PC-3 (cell line): ENCODE data around the gene PTEN. TPM values are rescaled to one million over a fixed set of nuclear protein-coding genes. Genes with fewer than 3 reads are reported as not detected.

Source experiments
- ATAC-seq: fragments of 200-7000 bp; cut with Tn5 transposase; 2 replicates; pipeline ENCODE4 v1.9.1; 2020; ENCODE audit warnings: mild to moderate bottlenecking, moderate library complexity
- BruUV-seq: library from RNA; stranded (reverse); fragments of 400-500 nt; replicated peaks from 2 replicates; lab custom pipeline; 2021; lab: Mats Ljungman, UMichigan
- CTCF ChIA-PET: fragments of 300-600 bp; sonication (Branson Sonifier 250); formaldehyde crosslinking; loops from one replicate; lab custom pipeline; 2022; ENCODE audit warnings: antibody characterized with exemption; lab: Charles Lee
- POLR2A ChIA-PET: fragments of 300-600 bp; sonication (Branson Sonifier 250); formaldehyde crosslinking; loops from one replicate; lab custom pipeline; 2022; ENCODE audit warnings: antibody characterized with exemption; ENCODE audit not compliant: unreplicated experiment; lab: Charles Lee
- DNase-seq: peaks from one replicate; pipeline ENCODE4 v3.0.0-alpha.2; 2015
- H2AFZ ChIP-seq: fragments of 300-600 bp; sonication (generic); 2 replicates; pipeline ENCODE4 v1.6.0; 2016; ENCODE audit warnings: antibody characterized with exemption, low read length
- H3F3A ChIP-seq: fragments of 300-600 bp; sonication (generic); one replicate; pipeline ENCODE4 v1.6.0; 2017; ENCODE audit warnings: antibody characterized with exemption, low read length, control low read depth, mild to moderate bottlenecking; ENCODE audit not compliant: unreplicated experiment
- H3K27ac ChIP-seq: fragments of 300-600 bp; sonication (generic); 2 replicates; pipeline ENCODE4 v1.5.1; 2016; ENCODE audit warnings: mild to moderate bottlenecking, low read length
- H3K27me3 ChIP-seq: fragments of 300-600 bp; sonication (generic); 2 replicates; pipeline ENCODE4 v1.6.1; 2016; ENCODE audit warnings: low read length, mixed read lengths
- H3K36me3 ChIP-seq: fragments of 300-600 bp; sonication (generic); 2 replicates; pipeline ENCODE4 v1.6.1; 2016; ENCODE audit warnings: low read depth, mixed run types, low read length, mixed read lengths
- H3K4me1 ChIP-seq: fragments of 300-600 bp; sonication (generic); 2 replicates; pipeline ENCODE4 v1.5.1; 2016; ENCODE audit warnings: low read length; ENCODE audit not compliant: insufficient read depth
- H3K4me2 ChIP-seq: fragments of 300-600 bp; sonication (generic); 2 replicates; pipeline ENCODE4 v1.6.0; 2016; ENCODE audit warnings: low read length
- H3K4me3 ChIP-seq: fragments of 300-600 bp; sonication (generic); 2 replicates; pipeline ENCODE4 v1.5.1; 2016; ENCODE audit warnings: mild to moderate bottlenecking, low read length, mixed read lengths
- H3K79me2 ChIP-seq: fragments of 300-600 bp; sonication (generic); 2 replicates; pipeline ENCODE4 v1.6.1; 2017; ENCODE audit warnings: low read length, mixed read lengths
- H3K9ac ChIP-seq: fragments of 300-600 bp; sonication (generic); 2 replicates; pipeline ENCODE4 v1.6.0; 2016; ENCODE audit warnings: mild to moderate bottlenecking, low read length
- H3K9me2 ChIP-seq: fragments of 300-600 bp; sonication (generic); replicated peaks from 2 replicates; pipeline ENCODE4 v1.6.1; 2016; ENCODE audit warnings: mixed run types, low read length, mixed read lengths
- H3K9me3 ChIP-seq: fragments of 300-600 bp; sonication (generic); 2 replicates; pipeline ENCODE4 v1.6.1; 2016; ENCODE audit warnings: low read length, mixed read lengths
- H4K20me1 ChIP-seq: fragments of 300-600 bp; sonication (generic); 2 replicates; pipeline ENCODE4 v1.6.1; 2016; ENCODE audit warnings: low read length, mixed read lengths
- EZH2 ChIP-seq: fragments of 300-600 bp; sonication (generic); IDR thresholded peaks from one replicate; pipeline ENCODE4 v1.6.1; 2017; ENCODE audit warnings: antibody characterized with exemption, mild to moderate bottlenecking, low read length; ENCODE audit not compliant: unreplicated experiment
- EZH2phosphoT487 ChIP-seq: fragments of 300-600 bp; sonication (generic); IDR thresholded peaks from 2 replicates; pipeline ENCODE4 v1.6.1; 2018; ENCODE audit warnings: mild to moderate bottlenecking, antibody characterized with exemption, low read length, borderline replicate concordance
- intact Hi-C: fragments of 100-400 bp; cut with micrococcal nuclease; formaldehyde crosslinking; loops from 2 replicates; pipeline ENCODE4 v1.9.0; 2023
- total RNA-seq: library from RNA; depleted of rRNA; stranded (reverse); fragments of >200 nt; gene quantifications from 2 replicates; pipeline ENCODE4 v1.2.3, GENCODE V29; 2014
- TF ChIP-seq, protein P1 (sequence below): fragments of 300-600 bp; sonication (generic); conservative IDR thresholded peaks from 2 replicates; pipeline ENCODE4 v1.5.1; 2017; ENCODE audit warnings: antibody characterized with exemption, low read depth, mild to moderate bottlenecking, low read length

PTEN gene
- total RNA-seq, 1 experiment from 2014 or later, result 7.8 TPM

DNA sequence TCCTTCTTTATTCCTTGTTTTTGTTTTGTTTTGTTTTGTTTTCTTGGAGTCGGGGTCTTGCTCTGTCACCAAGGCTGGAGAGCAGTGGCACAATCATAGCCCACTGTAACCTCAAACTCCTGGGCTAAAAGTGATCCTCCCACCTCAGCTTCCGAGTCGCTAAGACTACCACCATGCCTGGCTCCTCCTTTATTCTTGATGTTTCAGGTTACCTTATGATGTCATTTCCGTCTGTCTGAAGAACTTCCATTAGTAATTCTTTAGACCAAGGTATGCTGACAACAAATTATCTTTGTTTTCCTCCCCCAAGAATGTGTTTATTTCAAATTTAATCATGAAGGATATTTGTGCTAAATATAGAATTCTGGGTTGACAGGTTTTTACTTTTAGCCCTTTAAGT lies 27.3 kb upstream of the PTEN start:
- Histone ChIP-seq H3K9me3 (no peaks in the 10 kb centered on the region), H3F3A (no peaks in the 10 kb centered on the region), H3K9me2 (no peaks in the 10 kb centered on the region), H3K27me3 (no peaks in the 10 kb centered on the region), H3K9ac (no peak overlapping the region), H3K27ac (no peak overlapping the region), H3K4me1 (no peaks in the 10 kb centered on the region; the same call in 1 of the 2 replicates), H3K4me2 (no peak overlapping the region), H3K36me3 (no peaks in the 10 kb centered on the region), H2AFZ (no peak overlapping the region), H3K79me2 (no peaks in the 10 kb centered on the region), H4K20me1 (no peaks in the 10 kb centered on the region), H3K4me3 (no peak overlapping the region)
- DNase-seq (no peak), ATAC-seq (no peak)
- no TSS peak for BruUV-seq
- TF ChIP-seq EZH2, result no peak
- TF ChIP-seq EZH2phosphoT487, result no peak
- TF ChIP-seq, protein P1, sequence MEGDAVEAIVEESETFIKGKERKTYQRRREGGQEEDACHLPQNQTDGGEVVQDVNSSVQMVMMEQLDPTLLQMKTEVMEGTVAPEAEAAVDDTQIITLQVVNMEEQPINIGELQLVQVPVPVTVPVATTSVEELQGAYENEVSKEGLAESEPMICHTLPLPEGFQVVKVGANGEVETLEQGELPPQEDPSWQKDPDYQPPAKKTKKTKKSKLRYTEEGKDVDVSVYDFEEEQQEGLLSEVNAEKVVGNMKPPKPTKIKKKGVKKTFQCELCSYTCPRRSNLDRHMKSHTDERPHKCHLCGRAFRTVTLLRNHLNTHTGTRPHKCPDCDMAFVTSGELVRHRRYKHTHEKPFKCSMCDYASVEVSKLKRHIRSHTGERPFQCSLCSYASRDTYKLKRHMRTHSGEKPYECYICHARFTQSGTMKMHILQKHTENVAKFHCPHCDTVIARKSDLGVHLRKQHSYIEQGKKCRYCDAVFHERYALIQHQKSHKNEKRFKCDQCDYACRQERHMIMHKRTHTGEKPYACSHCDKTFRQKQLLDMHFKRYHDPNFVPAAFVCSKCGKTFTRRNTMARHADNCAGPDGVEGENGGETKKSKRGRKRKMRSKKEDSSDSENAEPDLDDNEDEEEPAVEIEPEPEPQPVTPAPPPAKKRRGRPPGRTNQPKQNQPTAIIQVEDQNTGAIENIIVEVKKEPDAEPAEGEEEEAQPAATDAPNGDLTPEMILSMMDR, result no peak
- ChIA-PET CTCF (no interaction called here), POLR2A (no interaction called here)
- intact Hi-C loops, result no loop called here

DNA sequence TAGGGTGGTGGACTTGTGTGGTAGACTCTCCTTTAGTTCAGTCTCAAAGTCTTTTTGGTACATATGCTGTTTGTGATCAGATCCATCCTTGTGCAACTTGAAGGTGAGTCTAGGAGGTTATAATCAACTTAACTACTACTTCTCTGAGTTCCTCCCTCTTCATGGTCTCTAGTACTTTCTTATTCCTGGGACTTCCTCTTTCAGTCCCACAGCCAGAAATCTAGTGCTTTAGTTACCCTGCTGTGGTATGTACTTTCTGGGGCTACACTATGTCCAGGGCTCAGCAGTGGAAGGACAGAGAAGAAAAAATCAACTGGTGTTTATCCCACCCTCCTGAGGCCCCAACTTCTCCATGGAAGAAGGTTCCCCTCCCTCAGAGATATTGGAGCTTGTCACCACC lies 26.0 kb upstream of the PTEN start:
- intact Hi-C loops, result no loop called here
- peaks cover 8% of the 10 kb centered on the region for H3K4me1 ChIP-seq
- no peaks in the 10 kb centered on the region for H3K9me2 ChIP-seq
- no peak for TF ChIP-seq EZH2
- TF ChIP-seq EZH2phosphoT487, result no peak
- TF ChIP-seq, protein P1, result no peak
- H3K36me3 ChIP-seq, result no peaks in the 10 kb centered on the region
- no peak overlapping the region for H2AFZ ChIP-seq
- ChIA-PET CTCF (no interaction called here), POLR2A (no interaction called here)
- no peaks in the 10 kb centered on the region for H4K20me1 ChIP-seq
- no peak for DNase-seq
- no peak overlapping the region for H3K4me3 ChIP-seq
- no TSS peak for BruUV-seq
- H3K79me2 ChIP-seq, result no peaks in the 10 kb centered on the region
- no peak for ATAC-seq
- H3K9me3 ChIP-seq, result no peaks in the 10 kb centered on the region
- H3K27me3 ChIP-seq, result no peaks in the 10 kb centered on the region
- H3F3A ChIP-seq, result no peaks in the 10 kb centered on the region
- H3K4me2 ChIP-seq, result no peak overlapping the region
- no peak overlapping the region for H3K9ac ChIP-seq
- H3K27ac ChIP-seq, result no peak overlapping the region

DNA sequence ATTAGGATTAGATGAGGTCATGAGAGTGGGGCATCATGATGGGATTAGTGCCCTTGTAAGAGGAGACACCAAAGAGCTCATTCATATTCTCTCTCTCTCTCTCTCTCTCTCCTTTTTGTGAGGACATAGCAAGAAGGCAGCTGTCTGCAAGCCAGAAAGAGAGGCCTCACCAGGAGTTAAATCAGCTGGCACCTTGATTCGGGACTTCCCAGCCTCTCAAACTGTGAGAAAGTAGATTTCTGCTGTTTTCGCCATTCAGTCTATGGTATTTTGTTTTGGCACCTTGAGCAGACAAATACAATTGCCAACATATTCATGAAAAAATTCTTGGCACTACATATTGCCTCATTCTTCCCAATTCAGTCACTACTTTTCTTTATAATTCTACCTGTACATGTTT lies 24.8 kb upstream of the PTEN start:
- no peak overlapping the region for H3K4me3 ChIP-seq

More for the DNA sequence above, 24.8 kb upstream of the PTEN start:
- Histone ChIP-seq H2AFZ (no peak overlapping the region), H4K20me1 (no peaks in the 10 kb centered on the region), H3K79me2 (no peaks in the 10 kb centered on the region), H3F3A (no peaks in the 10 kb centered on the region), H3K4me1 (peaks cover 16% of the 10 kb centered on the region), H3K36me3 (no peaks in the 10 kb centered on the region), H3K9ac (no peak overlapping the region), H3K27ac (no peak overlapping the region), H3K9me3 (no peaks in the 10 kb centered on the region), H3K4me2 (no peak overlapping the region), H3K27me3 (no peaks in the 10 kb centered on the region), H3K9me2 (no peaks in the 10 kb centered on the region)
- BruUV-seq, result no TSS peak
- intact Hi-C loops, result no loop called here
- POLR2A ChIA-PET, result no interaction called here
- TF ChIP-seq, protein P1, result no peak
- TF ChIP-seq EZH2, result no peak
- no peak for TF ChIP-seq EZH2phosphoT487
- CTCF ChIA-PET, result no interaction called here
- no peak for DNase-seq
- ATAC-seq, result no peak
